Hepatocyte (in vitro differentiated cells): Measurements from ENCODE around the gene MAPK8IP2. TPM values are rescaled to one million over a fixed set of nuclear protein-coding genes. Genes with fewer than 3 reads are reported as not detected.
"Not testable (repeated sequence)": the region's sequence is repeated elsewhere in the genome, so short reads cannot be mapped to it uniquely, and the experiment has no call there.

Experiments
- DNase-seq: peaks from one replicate; pipeline ENCODE4 v3.0.0-alpha.2; 2016; ENCODE audit warnings: low spot score
- H2AFZ ChIP-seq: fragments of 200-600 bp; sonication (generic); 2 replicates; pipeline ENCODE4 v1.6.0; 2016; ENCODE audit warnings: antibody characterized with exemption, mild to moderate bottlenecking
- H3K27ac ChIP-seq: fragments of 200-600 bp; sonication (generic); 2 replicates; pipeline ENCODE4 v1.5.1; 2016; ENCODE audit warnings: mild to moderate bottlenecking
- H3K27me3 ChIP-seq: fragments of 200-600 bp; sonication (generic); 2 replicates; pipeline ENCODE4 v1.6.1; 2016
- H3K36me3 ChIP-seq: fragments of 200-600 bp; sonication (generic); replicated peaks from 2 replicates; pipeline ENCODE4 v1.5.1; 2016; ENCODE audit warnings: low read depth; ENCODE audit not compliant: insufficient read depth
- H3K4me1 ChIP-seq: fragments of 200-600 bp; sonication (generic); 2 replicates; pipeline ENCODE4 v1.5.1; 2016; ENCODE audit warnings: mild to moderate bottlenecking, moderate library complexity; ENCODE audit not compliant: insufficient read depth
- H3K4me2 ChIP-seq: fragments of 200-600 bp; sonication (generic); 2 replicates; pipeline ENCODE4 v1.6.0; 2016
- H3K4me3 ChIP-seq: fragments of 200-600 bp; sonication (generic); 2 replicates; pipeline ENCODE4 v1.5.1; 2016; ENCODE audit warnings: mild to moderate bottlenecking
- H3K79me2 ChIP-seq: fragments of 200-600 bp; sonication (generic); 2 replicates; pipeline ENCODE4 v1.6.0; 2017; ENCODE audit warnings: mild to moderate bottlenecking
- H3K9me2 ChIP-seq: fragments of 200-600 bp; sonication (generic); replicated peaks from 2 replicates; pipeline ENCODE4 v1.6.0; 2017; ENCODE audit warnings: mild to moderate bottlenecking; ENCODE audit not compliant: insufficient read depth
- H3K9me3 ChIP-seq: fragments of 200-600 bp; sonication (generic); 2 replicates; pipeline ENCODE4 v1.5.1; 2016; ENCODE audit warnings: low read depth, mild to moderate bottlenecking
- H4K20me1 ChIP-seq: fragments of 200-600 bp; sonication (generic); 2 replicates; pipeline ENCODE4 v1.6.0; 2016; ENCODE audit warnings: mild to moderate bottlenecking; ENCODE audit not compliant: insufficient read depth, poor library complexity, severe bottlenecking
- EZH2 ChIP-seq: fragments of 200-600 bp; sonication (generic); IDR thresholded peaks from 2 replicates; pipeline ENCODE4 v1.6.1; 2016; ENCODE audit warnings: antibody characterized with exemption, mild to moderate bottlenecking, borderline replicate concordance
- EZH2phosphoT487 ChIP-seq: fragments of 200-600 bp; sonication (generic); IDR thresholded peaks from one replicate; pipeline ENCODE4 v1.6.1; 2018; ENCODE audit warnings: antibody characterized with exemption, mild to moderate bottlenecking, low read depth, moderate library complexity; ENCODE audit not compliant: unreplicated experiment, severe bottlenecking
- WGBS: methylation state at CpG from one replicate; pipeline ENCODE4 v1.1.6; 2016; ENCODE audit warnings: low lambda C conversion rate; ENCODE audit errors: missing lambda C conversion rate; 5-methylcytosine and 5-hydroxymethylcytosine counted together
- polyA plus RNA-seq: library from polyadenylated mRNA; unstranded; fragments of >200 nt; fragmentation: Nextera tagmentation; extraction: Ambion mirVana; gene quantifications from 2 replicates; pipeline ENCODE4 v1.2.1, GENCODE V29; 2016
- total RNA-seq: library from RNA; depleted of rRNA; stranded (reverse); fragments of >200 nt; gene quantifications from 2 replicates; pipeline ENCODE4 v1.2.3, GENCODE V29; 2014
- TF ChIP-seq, protein P1 (sequence below): fragments of 200-600 bp; sonication (generic); IDR thresholded peaks from 2 replicates; pipeline ENCODE4 v1.5.1; 2016; ENCODE audit warnings: antibody characterized with exemption, mild to moderate bottlenecking; ENCODE audit not compliant: poor library complexity

MAPK8IP2 gene
- total and polyA plus RNA-seq, 2 experiments from 2014 or later = 1.6 to 4.0 TPM

DNA sequence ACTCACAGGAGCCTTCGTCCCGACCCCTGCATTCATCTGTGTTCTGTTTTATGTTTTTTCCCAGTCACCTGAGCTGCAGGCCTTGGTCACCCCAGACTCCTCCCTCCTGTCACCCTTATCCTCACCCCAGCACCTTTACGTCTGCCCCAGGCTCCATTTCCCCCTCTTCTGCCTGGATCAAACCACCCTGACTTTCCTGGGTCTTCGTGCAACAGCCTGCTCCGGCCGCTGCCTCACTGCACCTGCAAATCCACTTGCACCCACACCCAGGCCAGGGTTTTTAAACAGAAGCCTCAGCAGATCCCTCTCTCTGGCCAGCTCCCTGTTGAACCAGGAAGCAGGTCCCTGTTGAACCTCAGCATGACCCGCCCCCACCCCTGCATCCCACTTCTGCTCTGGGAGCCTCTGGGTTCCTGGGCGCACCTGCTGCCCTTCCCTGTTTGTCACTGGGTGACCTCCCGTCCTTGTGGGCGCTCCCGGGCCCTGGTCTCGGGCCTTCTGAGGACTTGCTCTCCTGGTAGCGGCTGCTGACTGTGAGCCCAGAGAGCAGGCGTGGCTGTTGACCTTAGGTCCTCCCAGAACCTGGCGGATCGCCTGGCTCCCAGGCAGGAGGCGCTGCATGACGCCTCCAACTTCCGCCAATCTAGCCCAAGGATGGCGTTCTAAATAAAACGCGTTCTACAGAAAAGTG, 12.8 kb downstream of the MAPK8IP2 start:
- no peaks in the 10 kb centered on the region for H3K36me3 ChIP-seq
- no peak overlapping the region for H2AFZ ChIP-seq
- H3K4me2 ChIP-seq = no peak overlapping the region
- no peaks in the 10 kb centered on the region for H3K27me3 ChIP-seq
- no peaks in the 10 kb centered on the region for H3K9me2 ChIP-seq
- H3K27ac ChIP-seq = no peak overlapping the region
- no peak overlapping the region for H3K4me3 ChIP-seq
- H3K79me2 ChIP-seq = no peaks in the 10 kb centered on the region
- H3K9me3 ChIP-seq = no peaks in the 10 kb centered on the region
- no peak for DNase-seq
- TF ChIP-seq EZH2 (no peak), EZH2phosphoT487 (no peak)
- TF ChIP-seq, protein P1, sequence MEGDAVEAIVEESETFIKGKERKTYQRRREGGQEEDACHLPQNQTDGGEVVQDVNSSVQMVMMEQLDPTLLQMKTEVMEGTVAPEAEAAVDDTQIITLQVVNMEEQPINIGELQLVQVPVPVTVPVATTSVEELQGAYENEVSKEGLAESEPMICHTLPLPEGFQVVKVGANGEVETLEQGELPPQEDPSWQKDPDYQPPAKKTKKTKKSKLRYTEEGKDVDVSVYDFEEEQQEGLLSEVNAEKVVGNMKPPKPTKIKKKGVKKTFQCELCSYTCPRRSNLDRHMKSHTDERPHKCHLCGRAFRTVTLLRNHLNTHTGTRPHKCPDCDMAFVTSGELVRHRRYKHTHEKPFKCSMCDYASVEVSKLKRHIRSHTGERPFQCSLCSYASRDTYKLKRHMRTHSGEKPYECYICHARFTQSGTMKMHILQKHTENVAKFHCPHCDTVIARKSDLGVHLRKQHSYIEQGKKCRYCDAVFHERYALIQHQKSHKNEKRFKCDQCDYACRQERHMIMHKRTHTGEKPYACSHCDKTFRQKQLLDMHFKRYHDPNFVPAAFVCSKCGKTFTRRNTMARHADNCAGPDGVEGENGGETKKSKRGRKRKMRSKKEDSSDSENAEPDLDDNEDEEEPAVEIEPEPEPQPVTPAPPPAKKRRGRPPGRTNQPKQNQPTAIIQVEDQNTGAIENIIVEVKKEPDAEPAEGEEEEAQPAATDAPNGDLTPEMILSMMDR = no peak
- no peaks in the 10 kb centered on the region for H3K4me1 ChIP-seq
- H4K20me1 ChIP-seq = no peaks in the 10 kb centered on the region
- WGBS = 77% methylated on average over 22 of the region's 22 CpGs

DNA sequence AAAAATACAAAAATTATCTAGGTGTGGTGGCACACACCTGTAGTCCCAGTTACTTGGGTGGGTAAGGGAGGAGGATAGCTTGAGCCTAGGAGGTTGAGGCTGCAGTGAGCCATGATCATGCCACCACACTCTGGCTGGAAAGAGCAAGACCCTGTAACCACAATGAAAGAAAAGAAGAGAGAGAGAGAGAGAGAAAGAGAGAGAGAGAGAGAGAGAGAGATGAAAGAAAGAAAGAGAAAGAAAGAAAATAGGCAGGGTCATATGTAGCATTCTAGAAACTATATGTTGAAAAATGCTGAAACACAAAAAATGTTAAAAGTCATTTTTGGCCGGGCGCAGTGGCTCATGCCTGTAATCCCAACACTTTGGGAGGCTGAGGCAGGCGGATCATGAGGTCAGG, 13.7 kb downstream of the MAPK8IP2 start:
- H3K27ac ChIP-seq, H3K4me2 ChIP-seq, H3K27me3 ChIP-seq, H2AFZ ChIP-seq, H3K4me3 ChIP-seq, H3K36me3 ChIP-seq, H3K79me2 ChIP-seq, H4K20me1 ChIP-seq, H3K9me2 ChIP-seq, H3K4me1 ChIP-seq, H3K9me3 ChIP-seq, DNase-seq: not testable (repeated sequence)
- 67% methylated on average over 3 of the region's 3 CpGs for WGBS

DNA sequence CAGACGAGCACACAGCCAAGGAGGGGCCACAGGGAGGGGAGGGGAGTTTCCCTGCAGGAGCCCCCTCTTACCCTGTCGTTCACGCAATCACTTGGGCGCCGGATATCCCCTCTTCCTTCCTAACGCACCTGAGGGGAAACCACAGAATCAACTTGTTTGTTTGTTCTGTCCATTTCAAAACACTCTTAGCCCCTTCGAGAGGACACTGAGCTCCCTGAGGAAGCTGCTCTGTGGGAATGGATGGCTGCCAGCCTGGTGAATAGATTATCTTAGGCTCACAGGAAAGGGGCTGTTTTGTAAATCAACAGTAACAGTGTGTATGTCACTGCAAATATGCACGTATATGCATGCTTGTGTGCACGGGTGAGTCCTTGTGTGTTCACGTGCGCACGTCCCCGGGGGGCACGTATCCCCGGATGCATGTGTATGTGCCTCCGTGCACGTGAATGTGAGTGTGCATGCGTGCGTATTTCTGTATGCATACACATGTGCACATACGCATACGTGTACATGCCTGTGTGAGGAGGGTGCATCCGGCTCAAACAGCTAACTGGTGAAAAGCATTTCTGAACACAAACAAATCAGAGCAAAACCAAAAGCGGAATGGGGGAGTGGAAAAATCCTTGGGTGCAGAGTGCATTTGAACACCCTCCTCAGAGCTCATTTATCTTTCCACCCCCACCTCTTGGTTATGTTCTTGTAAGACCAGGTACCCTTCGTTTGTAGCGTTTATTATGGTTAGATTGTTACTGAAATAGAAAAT, 20.2 kb downstream of the MAPK8IP2 start:
- H4K20me1 ChIP-seq = no peaks in the 10 kb centered on the region
- no peaks in the 10 kb centered on the region for H3K9me3 ChIP-seq
- H3K79me2 ChIP-seq = no peaks in the 10 kb centered on the region
- no peak for TF ChIP-seq EZH2phosphoT487
- TF ChIP-seq EZH2 = no peak
- TF ChIP-seq, protein P1 = no peak
- no peak for DNase-seq
- H3K36me3 ChIP-seq = no peaks in the 10 kb centered on the region
- no peak overlapping the region for H3K4me3 ChIP-seq
- no peak overlapping the region for H2AFZ ChIP-seq
- H3K9me2 ChIP-seq = no peaks in the 10 kb centered on the region
- no peaks in the 10 kb centered on the region for H3K27me3 ChIP-seq
- H3K27ac ChIP-seq = no peak overlapping the region
- H3K4me2 ChIP-seq = peak overlapping the region; percentile 87
- no peaks in the 10 kb centered on the region for H3K4me1 ChIP-seq
- WGBS = 48% methylated on average over 25 of the region's 25 CpGs

DNA sequence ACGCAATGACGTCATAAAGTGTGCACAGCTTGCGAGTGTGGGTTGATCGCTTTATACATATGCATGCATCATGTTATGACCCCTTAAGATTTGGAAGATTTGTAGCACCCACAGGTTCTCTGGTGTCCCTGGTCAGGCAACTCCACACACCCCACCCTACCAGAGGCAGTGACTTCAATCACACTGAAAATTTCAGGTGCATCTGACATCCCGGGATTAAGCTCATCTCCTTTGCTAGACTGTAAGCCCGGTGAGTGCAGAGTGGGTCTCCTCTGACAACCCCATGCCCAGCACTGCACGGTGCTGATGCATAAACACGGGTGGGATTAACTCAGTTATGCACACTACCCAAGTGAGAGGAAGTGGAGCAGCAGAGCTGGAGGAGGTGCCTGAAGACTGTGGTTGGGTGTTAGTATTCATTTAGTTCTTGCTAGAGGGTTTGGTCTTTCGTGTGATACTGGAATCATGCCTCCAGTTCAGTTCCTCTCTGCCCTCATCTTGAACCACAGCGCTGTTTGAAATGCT, 20.8 kb downstream of the MAPK8IP2 start:
- Histone ChIP-seq H3K4me1 (no peaks in the 10 kb centered on the region), H3K9me2 (no peaks in the 10 kb centered on the region), H3K79me2 (no peaks in the 10 kb centered on the region), H3K4me3 (no peak overlapping the region), H3K27ac (no peak overlapping the region), H3K4me2 (peak overlapping the region; percentile 67), H3K27me3 (no peaks in the 10 kb centered on the region), H2AFZ (no peak overlapping the region), H4K20me1 (no peaks in the 10 kb centered on the region), H3K9me3 (no peaks in the 10 kb centered on the region), H3K36me3 (no peaks in the 10 kb centered on the region)
- WGBS = 59% methylated on average over 10 of the region's 10 CpGs
- TF ChIP-seq, protein P1 = no peak
- TF ChIP-seq EZH2 = no peak
- no peak for TF ChIP-seq EZH2phosphoT487
- no peak for DNase-seq
